Globus pallidus (tissue), 1 donor: ENCODE data around the gene PCED1B.

Experiments
- DNase-seq: peaks from one replicate; pipeline ENCODE4 v3.0.0-alpha.2; 2015; ENCODE audit warnings: low spot score

Gene PCED1B

DNA sequence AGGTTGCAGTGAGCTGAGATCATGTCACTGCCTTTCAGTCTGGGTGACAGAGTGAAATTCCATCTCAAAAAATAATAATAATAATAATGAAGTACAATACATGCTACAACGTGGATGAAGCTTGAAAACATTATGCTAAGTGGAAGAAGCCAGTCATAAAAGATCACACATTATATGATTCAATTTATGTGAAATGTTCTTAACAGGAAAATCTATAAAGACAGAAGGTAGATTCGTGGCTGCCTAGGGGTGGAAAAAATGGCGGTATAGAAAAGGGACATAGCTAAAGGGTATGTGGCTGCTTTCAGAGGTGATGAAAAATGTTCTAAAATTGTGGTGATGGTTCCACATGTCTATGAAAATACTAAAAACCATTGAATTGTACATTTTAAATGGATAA lies 41.3 kb downstream of the PCED1B start:
- no peak for DNase-seq

DNA sequence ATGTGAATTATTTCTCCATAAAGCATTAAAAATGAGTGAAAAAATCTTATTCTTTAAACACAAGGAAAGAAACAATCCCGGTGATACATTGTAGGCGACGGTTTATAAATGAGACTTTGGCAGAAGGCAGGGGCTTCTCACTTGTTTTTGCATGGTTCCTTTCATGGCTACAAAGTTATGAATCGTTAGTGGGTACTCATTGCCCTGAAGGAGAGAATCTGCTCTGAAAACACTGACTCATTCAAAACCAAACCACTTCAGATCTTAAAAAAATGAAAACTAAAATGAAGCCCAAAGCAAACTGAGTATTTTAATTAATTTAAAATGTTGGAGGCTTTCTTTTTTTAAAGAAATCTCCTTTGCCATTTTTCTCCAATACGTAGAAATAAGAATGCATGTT lies 41.7 kb downstream of the PCED1B start:
- DNase-seq: no peak

DNA sequence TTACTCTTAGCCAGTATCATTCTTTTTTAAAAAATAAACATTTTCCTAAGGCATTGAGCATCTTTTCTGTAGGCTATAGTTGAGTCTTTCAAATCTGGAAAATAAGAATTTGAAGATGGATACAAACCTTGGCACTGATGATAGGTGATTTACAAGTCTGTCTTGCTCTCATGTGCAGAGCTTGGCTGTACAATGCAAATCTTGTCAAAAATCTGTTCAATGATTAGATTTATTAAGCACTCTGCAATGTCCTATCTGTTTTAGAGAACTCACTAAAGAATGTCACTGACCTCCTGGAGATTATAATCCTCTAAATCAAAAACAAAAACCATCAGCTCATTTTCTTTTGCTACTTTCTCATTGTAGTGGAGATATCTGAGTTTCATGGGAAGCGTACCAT lies 43.2 kb downstream of the PCED1B start:
- DNase-seq: no peak

DNA sequence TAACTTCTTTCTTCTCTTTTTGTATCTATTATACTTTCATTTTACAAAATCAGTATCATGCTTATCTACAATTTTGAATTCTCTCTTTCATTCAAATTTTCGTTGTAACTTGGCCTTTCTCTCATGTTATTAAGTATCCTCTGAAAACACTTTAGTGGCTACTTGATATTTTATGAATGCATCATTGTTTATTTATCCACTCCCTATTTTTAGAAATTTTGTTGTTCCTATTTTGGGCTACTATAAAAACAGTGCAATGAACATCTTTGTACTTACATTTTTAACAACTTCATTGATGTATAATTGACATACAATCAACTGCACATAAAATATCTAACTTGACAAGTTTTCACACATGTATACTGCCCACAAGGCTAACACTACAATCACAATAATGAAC lies 44.3 kb downstream of the PCED1B start:
- DNase-seq: no peak

DNA sequence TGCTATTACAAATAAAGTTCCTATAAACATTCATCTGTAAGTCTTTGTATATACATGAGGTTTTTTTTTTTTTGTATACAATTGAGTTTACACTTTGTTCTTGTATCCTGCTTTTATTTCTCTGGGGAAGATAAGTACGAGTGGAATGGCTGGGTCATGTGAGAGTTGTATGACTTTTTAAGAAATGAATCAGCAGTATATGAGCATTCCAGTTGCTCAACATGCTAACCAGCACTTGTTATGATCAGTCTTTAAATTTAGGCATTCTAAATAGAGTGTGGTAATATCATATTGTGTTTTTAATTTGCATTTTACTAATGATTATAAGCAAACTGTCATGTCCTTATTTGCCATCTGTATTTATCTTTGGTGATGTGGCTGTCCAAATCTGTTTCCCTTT lies 45.0 kb downstream of the PCED1B start:
- DNase-seq: no peak

DNA sequence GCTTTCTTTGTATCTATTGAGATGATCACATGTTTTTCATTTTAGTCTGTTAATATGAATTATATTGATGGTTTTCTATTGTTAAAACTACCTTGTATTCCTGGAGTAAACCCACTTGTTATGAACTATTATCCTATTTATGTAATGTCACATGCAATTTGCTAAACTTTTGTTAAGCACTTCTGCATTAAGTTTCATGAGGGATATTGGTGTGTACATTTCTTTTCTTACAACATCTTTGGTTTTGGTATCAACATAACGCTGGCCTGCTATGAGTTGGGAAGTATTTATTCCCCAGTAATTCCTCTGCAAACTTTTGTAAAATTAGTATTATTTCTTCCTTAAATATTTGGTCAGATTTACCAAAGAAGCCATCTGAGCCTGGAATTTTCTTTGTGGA lies 46.8 kb downstream of the PCED1B start:
- no peak for DNase-seq

DNA sequence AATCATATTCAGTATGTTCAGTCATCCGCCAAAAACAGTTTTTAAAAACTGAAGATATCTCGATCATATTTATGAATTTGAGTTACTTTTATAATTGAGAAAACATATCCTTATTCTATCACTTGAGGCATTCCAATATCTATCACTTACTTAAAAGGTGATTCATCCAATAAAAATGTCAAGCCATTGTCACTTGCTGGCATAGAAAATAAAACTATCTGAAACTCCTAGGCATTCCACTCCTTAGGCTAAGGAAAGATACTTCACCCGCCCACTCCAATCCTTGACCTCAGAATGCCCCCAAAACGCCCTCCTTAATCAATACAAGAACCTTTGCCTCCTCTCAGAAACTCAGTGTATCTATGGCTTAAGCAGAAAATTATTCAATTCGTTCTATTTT lies 51.6 kb downstream of the PCED1B start:
- no peak for DNase-seq

DNA sequence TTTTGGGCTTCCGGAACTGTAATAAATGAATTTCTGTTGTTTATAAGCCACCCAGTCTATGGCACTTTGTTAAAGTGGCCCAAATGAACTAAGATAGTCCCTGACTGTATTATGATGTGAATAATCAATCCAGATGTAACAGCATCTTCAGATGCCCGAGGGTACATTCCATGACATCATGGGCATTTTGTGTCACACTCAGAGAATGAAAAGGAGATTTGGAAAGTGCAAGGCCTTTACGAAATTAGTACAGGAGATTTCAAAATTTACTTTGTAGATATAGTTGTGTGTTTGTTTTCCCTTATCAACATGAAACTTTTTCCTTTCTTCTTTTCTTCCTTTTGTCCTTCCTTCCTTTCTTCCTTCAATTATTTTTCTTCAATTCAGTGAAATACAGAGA lies 54.6 kb downstream of the PCED1B start:
- DNase-seq: no peak

DNA sequence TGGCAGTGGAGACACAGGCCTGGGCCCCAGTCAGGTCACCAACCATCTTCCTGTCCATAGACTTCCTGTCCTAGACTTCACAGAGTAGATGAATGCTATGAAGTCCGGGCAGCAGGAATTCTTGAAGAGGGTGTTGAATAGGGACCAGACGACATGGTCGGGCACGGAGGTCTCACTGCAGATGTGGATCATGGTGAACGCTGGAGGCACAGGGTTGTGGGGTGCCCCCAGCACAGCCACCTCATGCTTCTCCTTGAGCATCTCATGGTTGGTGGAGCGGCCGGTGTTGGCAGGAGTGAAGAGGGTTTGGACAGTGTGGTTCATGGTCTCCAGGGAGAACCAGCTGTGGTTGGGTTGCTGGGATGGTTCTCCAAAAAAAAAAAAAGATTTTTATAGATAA lies 56.2 kb downstream of the PCED1B start:
- DNase-seq: no peak

DNA sequence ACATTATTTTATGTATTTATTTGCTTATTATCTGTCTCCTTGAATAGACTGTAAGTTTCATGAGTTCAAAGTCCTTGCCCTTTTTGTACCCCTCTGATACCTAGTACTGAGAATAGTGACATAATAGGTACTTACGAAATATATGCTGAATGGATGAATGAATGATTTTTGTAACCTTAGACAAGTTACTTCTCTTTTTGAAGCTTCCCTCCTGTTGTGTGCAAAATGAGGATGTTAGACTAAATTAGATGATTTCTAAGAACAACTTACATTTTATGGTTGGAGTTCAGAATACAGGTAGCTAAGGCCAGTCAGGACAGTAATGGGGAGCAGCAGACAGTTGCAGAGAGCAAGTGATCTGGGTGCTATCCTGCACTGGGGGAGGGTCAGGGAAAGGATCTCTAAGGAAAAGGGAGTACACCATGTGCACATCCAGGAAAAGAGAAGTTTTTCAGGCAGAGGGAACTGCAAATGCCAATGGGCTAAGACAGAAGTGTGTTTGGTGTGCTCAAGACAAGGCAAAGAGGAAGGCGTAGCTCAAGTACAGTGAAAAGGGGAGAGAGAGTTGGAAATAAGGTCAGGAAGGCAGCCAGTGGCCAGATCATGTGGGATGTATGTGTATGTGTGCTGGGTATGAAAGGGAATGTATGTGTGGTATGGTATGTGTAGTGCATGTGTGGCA lies 59.7 kb downstream of the PCED1B start:
- DNase-seq: no peak

DNA sequence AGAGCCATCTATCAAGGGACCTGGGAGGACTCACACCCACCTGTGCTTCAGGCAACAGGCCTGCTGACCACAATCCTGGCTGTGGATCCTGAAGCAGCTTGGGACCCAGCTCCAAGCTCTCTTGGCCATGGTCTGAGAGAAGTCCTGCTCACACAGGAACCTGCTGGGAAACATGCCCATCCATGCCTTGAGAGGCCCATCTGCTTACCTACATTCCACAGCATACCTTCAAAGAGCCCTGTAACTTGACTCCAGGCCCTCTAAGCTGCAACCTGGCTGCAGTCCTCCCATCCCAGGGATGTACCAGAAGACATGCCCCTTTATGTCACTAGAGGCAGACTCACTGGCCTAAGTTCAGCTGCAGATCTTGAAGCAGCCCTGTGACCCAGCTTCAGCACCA lies 62.0 kb downstream of the PCED1B start:
- DNase-seq: no peak

DNA sequence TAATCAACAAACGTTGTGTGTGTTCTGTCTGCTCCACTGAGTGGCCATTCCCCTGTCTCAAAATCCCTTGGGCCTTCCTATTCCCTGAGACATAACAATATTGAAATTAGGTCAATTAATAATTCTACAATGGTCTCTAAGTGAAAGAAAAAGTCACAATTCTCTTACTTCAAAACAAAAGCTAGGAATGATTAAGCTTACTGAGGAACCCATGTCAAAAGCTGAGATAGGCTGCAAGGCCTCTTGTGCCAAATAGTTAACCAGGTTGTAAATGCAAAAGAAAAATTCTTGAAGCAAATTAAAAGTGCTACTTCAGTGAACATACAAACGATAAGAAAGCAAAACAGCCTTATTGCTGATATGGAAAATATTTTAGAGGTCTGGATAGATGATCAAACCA lies 65.3 kb downstream of the PCED1B start:
- no peak for DNase-seq

DNA sequence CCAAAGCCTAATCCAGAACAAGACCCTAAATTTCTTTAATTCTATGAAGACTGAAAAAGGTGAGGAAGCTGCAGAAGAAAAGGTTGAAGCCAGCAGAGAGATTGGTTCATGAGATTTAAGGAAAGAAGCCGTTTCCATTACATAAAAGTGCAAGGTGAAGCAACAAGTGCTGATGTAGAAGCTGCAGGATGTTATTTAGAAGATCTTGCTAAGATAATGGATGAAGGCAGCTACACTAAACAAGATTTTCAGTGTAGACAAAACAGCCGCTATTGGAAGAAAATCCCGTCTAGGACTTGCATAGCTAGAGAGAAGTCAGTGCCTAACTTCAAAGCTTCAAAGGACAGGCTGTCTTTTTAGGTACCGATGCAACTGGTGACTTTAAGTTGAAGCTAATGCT lies 65.8 kb downstream of the PCED1B start:
- no peak for DNase-seq

DNA sequence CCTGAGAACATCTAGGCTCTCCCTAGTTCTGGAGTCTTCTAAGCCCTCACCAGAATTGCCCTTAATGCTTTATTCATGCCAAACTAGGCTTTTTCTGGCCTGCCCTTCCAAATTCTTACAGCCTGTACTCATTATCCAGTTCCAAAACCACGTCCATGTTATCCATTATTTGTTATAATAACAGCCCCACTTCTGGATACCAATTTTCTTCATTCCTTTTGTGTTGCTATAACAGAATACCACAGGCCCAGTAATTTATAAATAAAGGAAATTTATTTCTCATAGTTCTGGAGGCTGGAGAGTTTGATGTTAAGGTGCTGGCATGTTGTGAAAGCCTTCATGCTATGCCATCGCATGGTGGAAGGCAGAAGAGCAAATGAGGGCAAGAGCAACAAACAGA lies 68.3 kb downstream of the PCED1B start:
- no peak for DNase-seq

DNA sequence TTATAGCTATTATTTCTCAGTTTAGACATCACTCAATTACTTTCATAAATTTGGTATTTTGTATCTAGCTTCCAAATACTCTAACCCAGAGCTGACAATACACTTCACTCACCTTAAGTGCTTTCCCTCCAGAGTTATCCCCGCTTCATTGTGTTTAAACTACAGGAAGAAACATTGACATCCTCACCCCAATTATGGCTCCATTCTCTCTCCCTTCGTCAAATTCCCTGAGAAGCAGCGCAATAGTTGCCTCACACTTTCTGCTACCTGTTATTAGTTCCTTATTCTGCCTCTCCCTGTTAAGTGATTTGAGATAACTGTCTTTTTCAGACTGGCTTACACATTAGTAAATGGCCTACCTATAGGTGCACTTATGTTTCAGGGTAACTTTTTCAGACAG lies 69.7 kb downstream of the PCED1B start:
- no peak for DNase-seq

DNA sequence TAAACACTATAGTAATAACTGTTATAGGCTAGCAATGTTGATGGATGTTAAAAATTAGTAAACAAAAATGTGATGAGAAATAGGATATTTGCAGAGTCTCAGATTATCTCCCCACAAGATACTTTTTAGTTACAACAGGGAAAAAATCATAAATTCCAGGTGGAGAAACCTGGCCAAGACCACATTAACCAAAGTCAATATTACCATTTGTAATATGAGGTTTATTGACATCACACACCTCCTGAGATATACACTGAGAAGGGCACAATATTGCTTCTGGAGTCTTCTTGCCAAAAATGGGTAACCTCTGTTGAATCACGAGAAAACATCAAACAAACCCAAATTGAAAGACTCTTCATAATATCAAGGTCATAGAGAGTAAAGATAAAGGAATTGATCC lies 72.7 kb downstream of the PCED1B start:
- no peak for DNase-seq

DNA sequence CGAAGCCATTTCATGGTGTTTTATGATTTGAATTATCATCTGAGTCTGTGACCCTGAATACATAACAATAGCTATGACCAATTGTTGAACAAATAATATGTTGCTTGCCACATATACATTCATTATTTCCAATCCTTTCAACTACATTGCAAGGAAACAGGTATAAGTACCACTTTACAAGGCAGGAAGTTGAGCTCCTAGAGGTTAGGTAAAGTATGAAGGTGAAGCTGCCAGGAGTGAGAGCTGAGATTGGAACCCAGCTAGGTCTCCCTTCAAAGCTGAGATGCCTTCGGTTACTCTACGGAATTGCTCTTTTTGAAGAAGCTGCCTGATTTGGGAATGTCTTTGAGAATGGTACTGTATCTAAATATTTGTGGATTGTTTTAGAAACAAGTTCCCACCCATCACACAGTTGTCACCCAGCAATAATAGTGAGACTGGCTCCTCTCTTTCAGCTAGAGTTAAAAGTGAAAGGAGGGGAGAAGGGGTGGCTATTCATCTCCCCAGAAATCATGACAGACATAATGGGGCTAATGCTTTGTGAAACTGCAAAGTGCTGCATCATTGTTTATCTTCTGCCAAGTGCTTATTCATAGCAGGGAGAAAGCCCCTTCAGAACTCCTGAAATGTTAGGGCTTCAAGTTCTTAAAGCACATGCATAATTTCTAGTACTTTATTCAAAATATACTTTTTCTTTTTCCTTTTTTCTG lies 76.2 kb downstream of the PCED1B start:
- DNase-seq: no peak

DNA sequence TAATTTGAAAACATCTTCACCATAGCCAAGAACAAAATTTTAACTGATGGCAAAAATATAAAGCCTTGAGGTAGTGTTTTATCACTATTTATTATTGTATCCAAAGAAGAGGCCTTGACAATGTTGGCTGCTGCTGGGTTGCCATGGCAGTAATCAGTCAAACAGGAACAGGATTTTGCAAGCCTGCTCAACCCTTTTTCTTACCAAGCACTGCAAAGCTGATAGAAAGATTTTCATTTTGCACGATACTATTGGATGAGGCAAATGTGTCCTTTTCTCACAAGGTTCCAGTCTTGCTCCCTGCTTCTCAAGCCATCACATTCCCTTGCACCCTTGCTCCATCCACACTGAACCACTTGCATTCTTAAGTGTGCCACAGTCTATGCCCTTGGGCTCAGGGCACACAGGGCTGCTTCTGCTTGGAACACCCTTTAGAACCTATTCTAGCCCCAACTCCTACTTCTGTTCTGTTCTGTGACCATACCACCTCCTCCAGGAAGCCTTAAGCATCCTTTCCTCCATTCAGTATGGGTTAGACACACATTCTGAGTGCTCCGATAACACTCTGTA lies 76.8 kb downstream of the PCED1B start:
- DNase-seq: no peak

DNA sequence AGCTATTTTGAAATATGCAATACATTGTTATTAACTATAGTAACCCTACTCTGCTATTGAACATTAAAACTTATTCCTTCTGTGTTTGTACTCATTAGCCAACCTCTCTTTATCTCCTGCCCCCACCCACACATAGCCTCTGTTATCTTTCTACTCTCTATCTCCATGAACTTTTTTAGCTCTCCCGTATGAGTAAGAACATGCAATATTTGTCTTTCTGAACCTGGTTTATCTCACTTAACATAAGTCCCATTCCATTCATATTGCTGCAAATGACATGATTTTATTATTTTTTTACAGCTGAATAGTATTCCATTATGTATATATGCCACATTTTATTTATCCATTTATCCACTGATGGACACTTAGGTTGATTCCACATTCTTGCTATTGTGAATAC lies 79.4 kb downstream of the PCED1B start:
- DNase-seq: no peak

DNA sequence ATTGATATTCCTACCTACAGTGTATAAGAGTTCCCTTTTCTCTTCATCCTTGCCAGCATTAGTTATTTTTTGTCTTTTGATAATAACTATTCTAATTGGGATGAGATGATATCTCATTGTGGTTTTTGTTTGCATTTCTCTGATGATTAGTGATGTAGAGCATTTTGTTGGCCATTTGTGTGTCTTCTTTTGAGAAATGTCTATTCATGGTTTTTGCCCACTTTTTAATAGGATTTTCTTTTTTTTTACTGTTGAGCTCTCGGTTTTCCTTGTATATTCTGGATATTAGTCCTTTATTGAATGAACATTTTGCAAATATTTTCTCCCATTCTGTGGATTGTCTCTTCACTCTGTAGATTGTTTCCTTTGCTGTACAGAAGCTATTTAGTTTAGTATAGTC lies 79.9 kb downstream of the PCED1B start:
- no peak for DNase-seq

DNA sequence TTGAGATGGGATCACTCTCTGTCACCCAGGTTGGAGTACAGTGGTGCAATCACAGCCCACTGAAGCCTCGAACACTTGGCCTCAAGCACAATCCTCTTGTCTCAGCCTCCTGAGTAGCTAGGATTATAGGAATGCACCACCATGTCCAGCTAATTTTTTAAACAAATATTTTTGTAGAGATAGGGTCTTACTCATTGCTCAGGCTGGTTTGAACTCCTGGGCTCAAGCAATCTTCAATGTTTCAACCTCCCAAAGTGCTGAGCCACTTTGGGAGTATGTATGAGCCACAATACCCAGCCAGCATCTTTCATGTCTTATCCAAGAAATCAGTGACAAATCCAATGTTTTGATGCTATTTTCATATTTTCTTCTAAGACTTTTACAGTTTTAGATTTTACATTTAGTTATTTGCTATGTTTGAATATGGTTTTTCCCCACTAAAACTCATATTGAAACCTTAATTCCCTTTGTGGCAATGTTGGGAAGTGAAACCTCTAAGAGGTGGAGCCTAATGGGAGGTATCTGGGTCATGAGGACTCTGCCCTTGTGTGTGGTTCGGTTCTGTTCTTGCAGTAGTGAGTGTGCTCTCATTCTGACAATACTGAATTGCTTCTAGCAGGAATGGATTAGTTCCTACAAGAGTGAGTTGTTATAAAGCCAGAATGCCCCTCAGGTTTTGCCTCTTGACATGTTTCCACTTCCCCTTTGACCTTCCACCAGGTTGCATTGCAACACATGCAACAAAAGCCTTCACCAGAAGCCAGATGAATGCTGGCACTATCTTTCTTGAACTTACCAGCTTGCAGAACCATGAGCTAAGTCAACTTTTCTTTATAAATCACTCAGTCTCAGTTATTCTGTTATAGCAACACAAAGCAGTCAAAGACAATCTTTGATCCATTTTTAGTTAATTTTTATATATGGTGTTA lies 81.2 kb downstream of the PCED1B start:
- DNase-seq: no peak

DNA sequence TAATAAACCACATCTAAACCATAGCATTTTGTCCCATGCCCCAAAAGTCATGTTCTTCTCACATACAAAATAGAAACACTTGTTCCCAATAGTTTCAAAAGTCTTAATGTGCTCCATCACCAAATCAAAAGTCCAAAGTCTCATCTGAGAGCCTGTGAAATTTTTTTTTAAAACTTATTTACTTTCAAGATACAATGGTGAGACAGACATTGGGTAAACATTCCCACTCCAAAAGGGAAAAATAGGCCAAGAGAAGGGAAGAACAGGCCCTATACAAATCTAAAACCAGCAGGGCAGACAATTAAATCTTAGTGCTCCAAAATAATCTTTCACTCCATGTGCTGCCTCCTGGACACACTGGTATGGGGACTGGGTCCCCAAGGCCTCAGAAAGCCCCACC lies 84.7 kb downstream of the PCED1B start:
- no peak for DNase-seq
